PC-3 (cell line): ENCODE results near the gene COA6.

Experiments
- EZH2phosphoT487 ChIP-seq: fragments of 300-600 bp; sonication (generic); IDR thresholded peaks from 2 replicates; pipeline ENCODE4 v1.6.1; 2018; ENCODE audit warnings: mild to moderate bottlenecking, antibody characterized with exemption, low read length, borderline replicate concordance
- TF ChIP-seq, protein P1 (sequence below): fragments of 300-600 bp; sonication (generic); conservative IDR thresholded peaks from 2 replicates; pipeline ENCODE4 v1.5.1; 2017; ENCODE audit warnings: antibody characterized with exemption, low read depth, mild to moderate bottlenecking, low read length

DNA sequence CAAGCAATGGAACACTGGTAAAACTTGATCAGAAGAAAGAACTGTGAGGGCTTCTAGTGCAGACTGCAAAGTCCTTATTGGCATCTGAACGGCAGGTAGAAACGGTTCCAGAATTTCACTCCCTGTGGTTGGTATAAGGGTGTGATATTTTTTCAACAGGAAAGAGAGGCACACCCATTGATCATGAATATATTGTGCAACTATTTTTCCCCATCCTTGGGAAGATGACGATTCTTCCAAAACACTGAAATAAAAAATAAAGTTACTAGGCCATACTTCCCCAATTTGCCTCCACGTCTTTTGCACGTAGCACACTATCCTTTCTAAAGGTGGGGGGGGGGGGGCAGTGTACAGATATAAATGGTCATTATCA, 56.2 kb downstream of the COA6 start:
- TF ChIP-seq, protein P1, sequence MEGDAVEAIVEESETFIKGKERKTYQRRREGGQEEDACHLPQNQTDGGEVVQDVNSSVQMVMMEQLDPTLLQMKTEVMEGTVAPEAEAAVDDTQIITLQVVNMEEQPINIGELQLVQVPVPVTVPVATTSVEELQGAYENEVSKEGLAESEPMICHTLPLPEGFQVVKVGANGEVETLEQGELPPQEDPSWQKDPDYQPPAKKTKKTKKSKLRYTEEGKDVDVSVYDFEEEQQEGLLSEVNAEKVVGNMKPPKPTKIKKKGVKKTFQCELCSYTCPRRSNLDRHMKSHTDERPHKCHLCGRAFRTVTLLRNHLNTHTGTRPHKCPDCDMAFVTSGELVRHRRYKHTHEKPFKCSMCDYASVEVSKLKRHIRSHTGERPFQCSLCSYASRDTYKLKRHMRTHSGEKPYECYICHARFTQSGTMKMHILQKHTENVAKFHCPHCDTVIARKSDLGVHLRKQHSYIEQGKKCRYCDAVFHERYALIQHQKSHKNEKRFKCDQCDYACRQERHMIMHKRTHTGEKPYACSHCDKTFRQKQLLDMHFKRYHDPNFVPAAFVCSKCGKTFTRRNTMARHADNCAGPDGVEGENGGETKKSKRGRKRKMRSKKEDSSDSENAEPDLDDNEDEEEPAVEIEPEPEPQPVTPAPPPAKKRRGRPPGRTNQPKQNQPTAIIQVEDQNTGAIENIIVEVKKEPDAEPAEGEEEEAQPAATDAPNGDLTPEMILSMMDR, result no peak
- no peak for TF ChIP-seq EZH2phosphoT487
